ENCODE measurements around the gene SEMA3D.

The SEMA3D gene

GRCh38 chr7:85183296-85183695, 3.6 kb downstream of the SEMA3D start:
- DNase-seq: no peak

GRCh38 chr7:85178531-85179298, 8.1 kb downstream of the SEMA3D start:
- no peak for DNase-seq

- DNase-seq: no peak
Measured at GRCh38 chr7:85177316-85177715, 9.5 kb downstream of the SEMA3D start.

DNA sequence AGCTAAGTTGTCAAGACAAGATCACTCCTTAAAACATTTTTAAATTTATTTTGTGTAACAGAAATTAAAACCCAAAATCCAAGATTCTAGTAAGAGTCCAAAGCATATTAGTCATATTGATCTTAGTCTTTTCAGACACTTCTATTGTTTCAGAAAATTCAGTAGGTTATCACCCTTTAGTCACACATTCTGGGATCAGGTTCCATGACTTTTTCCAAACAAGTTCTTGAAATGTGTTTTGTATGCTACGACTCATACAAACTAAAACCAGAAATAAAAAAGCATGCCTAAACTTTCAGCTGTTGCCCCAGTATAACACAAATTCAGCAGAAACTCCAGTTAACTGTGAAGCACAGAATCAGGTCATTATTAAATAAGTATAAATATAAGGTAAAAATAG, 10.7 kb downstream of the SEMA3D start:
- DNase-seq: no peak

GRCh38 chr7:85175217-85175616, 11.6 kb downstream of the SEMA3D start:
- no peak for DNase-seq

GRCh38 chr7:85172530-85172941, 14.3 kb downstream of the SEMA3D start:
- DNase-seq: no peak

DNA sequence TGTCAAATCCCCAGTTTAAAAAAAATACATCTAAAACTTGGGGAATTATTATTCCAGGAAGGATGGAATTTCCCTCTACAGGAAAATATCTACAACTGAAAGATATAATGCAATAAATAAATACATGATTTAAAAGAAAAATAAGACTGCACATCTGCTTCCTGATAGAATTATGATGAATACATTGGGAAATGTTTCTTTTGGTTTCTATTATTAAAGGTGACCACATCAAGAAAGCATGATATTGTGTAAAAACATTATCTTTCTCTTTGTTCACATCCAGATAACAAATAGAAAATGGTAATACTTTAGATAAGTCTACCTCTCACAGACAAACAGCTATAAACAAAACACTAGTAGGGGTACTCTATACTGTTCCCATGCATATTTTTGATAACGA, 19.2 kb downstream of the SEMA3D start:
- no peak for DNase-seq

DNA sequence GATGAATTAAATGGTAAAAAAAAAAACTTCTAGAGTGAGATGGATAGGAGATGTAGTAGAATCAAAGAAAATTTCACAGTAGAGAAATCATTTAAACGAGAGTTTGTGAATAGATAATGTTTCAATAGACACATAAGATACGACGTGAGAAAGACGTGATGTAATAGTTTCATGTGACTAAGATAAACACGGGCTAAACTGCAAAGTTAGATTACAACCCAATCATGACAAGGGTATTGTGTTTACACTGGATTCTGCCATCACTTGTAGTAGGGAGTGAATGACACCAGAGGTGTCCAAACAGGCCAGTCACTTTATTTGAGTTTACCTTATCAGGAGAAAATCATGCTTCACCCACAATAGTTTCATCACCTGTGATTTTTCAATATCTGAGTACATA, 21.6 kb downstream of the SEMA3D start:
- no peak for DNase-seq

GRCh38 chr7:85164376-85164775, 22.5 kb downstream of the SEMA3D start:
- DNase-seq: no peak

DNA sequence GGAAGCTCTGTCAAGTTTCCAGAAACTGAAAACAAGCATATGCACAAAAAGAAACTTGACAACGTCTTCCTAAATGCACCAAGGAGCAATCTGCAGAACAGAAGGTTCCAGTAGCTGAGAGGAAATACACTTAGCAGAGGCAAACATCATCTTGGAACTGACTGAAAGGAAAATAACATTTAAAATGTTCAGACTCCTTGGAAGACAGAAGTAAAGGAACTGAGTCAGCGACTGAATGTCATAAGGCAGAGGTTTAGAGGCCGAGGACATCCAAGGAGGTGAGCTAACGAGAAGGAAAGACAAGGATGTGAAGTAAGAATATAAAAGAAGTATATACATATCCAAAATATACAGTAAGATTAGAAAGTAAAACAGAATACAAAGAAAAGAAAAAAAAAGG, 24.1 kb downstream of the SEMA3D start:
- no peak for DNase-seq

DNA sequence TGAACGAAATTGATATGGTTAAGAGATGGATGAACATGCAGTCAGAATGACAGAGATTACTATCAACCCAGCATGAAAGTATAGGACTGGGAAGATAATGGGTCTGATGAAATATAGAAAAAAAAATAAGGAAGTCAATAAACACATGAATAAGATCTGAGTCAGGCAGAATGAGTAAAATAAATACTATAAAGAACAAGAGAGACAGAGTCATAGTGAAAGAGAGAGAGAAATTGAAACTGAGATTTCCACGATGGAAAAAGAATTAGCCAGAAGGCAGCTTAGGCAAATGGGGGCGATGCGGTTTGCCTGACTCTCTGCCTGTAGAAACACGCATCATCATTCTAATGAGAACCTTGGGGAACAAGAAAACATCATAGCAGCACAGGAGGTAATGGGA, 26.6 kb downstream of the SEMA3D start:
- DNase-seq: no peak

GRCh38 chr7:85159003-85159402, 27.9 kb downstream of the SEMA3D start:
- no peak for DNase-seq

GRCh38 chr7:85156661-85157208, 30.1 kb downstream of the SEMA3D start:
- no peak for DNase-seq

DNA sequence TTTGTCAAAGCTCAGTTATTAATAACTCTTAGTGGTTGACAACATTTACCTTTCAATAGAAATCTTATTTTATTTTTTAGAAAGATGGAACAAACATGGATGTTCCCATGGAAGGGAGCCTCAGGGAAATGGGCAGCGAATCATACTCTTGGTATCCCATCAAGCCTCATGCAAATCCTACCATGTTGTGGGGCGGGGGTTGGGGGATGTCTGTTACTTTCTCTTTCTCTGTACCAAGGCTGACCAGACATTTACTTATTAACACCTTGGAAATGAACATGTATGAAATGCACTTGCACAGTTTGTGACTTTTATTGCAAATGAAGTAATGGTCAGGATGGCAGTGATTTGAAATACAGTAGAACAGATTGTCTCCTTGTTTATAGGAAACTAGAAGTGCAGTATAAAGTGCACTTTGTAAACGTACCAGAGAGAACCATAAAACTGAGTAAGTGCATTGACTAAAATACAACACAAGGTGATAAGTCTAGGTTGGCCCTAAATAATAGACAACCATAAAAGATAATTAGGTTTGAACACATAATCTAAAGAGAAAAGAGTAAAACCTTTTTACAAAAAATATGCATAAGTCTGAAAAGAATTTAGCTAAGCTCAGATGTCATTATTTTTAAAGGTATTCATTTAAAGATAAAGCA, 32.4 kb downstream of the SEMA3D start:
- no peak for DNase-seq

DNA sequence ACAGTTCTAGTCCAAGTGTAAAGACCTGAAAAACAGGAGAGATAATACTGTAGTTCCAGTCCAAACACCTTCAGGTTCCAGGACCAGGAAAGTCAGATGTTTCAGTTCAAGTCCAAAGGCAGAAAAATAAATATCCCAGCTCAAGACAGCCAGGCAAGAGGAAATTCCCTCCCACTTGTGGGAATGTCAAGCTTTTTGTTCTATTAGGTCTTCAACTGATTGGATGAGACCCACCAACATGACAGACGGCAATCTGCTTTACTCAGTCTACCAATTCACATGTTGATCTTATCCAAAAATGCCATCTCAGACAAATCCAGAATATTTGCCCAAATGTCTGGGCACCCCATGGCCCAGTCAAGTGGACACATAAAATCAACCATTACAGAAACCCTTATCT, 33.1 kb downstream of the SEMA3D start:
- no peak for DNase-seq

GRCh38 chr7:85150624-85151023, 36.2 kb downstream of the SEMA3D start:
- DNase-seq: no peak

- no peak for DNase-seq
Measured at GRCh38 chr7:85144771-85145170, 42.1 kb downstream of the SEMA3D start.

DNA sequence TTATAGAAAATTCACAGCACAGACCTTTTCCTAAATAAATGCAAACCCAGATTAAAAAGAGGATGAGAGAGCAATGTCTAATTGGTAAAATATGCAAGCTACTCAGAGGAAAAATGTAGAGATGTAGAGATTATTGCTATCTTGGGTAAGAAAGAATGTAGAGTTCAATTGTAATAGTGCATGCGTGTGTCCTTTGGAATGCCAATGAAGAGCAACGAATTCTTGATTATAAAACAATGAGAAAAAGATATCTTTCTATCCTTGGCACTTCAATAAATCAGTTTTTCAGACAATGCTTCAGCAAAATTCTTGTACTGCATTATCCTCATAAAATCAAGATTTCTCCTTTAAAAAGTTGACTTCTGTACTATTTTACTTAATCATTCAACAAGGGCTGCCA, 50.9 kb downstream of the SEMA3D start:
- DNase-seq: no peak

GRCh38 chr7:85133560-85133959, 53.3 kb downstream of the SEMA3D start:
- no peak for DNase-seq

GRCh38 chr7:85133006-85133405, 53.9 kb downstream of the SEMA3D start:
- no peak for DNase-seq

DNA sequence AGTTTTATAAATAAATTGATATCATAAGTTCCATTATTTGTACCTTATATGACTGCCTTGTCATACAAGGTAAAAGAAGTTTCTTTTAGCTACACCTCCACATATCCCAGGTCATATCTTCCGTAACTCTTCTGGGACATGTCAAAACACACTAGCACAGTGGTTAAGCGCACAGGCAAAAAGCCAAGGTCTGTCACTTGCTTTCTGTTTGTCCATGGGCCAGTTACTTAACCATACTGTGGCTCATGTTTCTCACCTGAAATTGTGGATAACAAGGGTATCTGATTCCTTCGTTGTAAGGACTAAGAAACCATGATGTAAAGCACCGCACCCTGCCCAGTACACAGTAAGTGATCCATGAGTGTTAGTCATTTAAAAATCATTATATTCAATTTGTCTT, 56.2 kb downstream of the SEMA3D start:
- no peak for DNase-seq

GRCh38 chr7:85126383-85126782, 60.5 kb downstream of the SEMA3D start:
- no peak for DNase-seq

DNA sequence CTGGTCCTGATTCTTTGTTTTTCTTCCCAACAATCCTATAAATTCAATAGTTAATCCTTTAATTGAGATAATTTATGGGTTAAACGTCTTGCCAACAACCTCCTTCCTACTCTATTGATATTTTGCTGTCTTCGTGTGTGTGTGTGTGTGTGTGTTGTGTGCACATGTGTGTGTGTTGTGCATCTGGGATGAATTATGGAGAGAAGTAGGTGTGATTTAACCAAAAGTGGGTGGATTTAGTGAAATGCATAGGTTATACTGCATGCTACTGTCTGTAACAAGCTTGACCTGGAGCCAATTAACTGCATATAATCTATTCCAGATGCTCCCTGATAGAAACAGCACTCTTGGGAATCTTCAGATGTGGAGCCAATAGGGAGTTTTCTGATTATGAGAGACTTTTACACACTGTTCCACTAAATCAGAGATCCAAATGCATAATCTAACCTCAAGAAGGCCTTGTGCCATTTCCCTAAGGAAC, 61.2 kb downstream of the SEMA3D start:
- DNase-seq: no peak

DNA sequence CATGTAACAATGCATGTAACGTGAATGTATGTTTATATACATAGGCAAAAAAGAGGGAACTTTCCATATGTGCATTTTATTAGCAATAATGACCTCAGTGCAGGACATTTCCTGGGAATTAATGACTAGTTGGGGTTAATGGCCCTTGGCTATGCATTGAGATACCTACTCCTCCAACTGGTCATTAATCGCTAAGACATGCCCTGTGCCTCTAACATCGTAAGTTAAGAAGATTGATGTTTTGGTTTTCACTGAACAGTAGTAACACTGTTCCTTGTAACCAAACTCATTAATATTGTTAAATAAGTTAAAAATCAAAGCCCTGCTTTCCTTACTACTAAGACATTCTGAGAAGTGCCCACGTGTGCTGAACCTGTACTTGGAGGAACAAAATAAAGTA, 61.7 kb downstream of the SEMA3D start:
- no peak for DNase-seq

Data from NCI-H1694 (cell line).